NCI-H2107 treated with DMSO at 0.1 percent for 48 hours (cell line): ENCODE measurements around the gene PFKFB3.
"Not testable (repeated sequence)": the region's sequence is repeated elsewhere in the genome, so short reads cannot be mapped to it uniquely, and the experiment has no call there.

Experiments used
- DNase-seq: peaks from one replicate; lab custom pipeline; 2025; ENCODE audit not compliant: unreplicated experiment; lab: John Stamatoyannopoulos, UW

The PFKFB3 gene

DNA sequence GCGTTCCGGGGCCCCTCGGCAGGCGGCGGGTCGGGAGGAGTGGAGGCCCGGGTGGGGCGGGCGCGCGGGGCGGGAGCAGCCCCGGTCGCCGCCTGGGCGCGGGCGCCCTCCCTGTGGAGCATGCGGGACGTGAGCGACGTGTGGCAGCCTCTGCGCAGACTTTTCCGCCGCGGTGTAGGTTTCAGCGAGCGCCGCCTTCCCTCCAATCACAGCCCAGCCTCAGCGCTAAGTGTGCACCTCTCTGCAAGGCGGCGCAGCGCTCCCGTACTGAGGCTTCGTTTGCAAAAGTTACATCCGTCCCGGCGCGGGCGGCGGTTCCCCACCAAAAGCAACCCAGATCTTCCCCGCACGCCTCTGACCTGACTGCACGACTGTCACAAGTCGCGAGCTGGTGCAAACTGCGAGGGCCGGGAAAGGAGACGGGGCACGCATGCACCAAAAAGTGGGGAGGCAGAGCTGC lies 1.2 kb upstream of the PFKFB3 start:
- peak; percentile 2 for DNase-seq

DNA sequence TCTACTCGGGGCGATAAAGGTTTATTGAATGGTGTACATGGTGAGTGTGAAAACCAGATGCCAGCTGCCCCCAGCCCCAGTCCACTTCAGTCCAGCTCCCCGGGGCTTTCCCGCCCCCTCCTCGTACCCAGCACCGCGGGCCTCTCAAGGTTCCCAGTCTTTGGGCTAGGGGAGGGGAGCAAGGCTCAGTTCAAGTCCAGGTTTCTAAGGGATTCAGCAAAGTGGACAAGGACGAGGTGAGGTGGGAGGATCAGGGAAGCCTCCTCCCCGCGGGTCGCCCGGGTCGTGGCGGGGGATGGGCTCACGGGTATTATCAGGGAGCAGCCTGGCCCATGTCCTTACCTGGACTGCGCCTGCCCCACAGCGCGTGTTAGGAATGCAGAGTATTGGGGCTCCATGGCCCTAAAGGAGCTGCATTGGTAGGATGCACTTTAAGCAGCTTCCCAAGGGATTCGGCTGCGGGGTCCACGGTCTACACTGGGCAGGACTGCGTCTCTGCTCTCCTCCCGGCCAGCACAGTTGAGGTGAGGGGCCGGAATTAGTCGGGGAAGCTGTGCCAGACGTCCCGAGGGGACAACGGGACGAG lies 541 bp upstream of the PFKFB3 start:
- no peak for DNase-seq

DNA sequence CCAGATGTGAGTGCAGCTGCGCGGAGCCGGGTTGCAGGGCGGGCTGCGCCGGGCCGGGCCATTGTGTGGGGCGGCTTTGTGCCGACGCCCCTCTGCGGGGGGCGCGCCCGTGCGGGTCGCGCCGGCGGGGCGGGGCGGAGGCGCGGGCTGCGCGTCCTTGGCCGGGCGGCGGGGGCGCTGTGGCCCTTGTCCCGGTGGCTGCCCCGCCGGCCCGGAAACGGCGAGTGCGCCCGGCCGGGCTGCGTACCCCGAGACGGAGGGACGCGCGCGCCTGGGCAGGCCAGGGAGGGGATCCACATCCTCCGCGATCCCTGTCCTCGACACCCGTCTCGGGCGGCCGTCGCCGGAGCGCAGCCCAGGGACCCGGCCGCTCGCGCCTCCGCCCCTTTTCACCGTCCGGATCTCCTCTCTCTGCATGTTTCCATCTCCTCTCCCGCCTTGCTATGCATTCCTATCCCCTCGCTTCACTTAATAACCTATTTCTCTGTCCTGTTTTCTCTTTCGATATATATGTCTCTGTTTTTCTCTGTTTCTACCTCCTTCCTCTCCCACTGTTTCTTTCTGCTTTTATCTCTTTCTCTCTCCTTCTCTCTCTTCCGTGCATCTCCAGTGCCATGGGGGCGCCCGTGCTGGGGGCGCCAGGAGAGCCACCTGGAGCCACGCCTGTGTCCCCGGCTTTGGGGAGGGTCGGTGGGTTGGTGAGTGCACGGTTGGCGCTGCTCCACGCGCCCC lies 765 bp downstream of the PFKFB3 start:
- peak; percentile 0 for DNase-seq

DNA sequence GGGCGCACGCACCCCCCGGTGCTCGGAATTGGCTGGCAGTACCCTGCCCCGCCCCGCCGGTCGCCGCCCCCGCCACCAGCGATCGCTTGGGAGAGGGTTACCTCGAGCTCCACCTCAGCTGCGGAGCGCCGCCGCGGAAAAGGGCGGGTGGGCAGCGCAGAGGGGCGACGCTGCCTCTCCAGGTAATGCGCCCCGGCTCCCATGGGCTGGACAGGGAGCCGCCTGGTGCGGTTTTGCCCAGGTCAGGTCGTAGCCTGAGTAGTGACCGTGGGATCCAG lies 1.3 kb downstream of the PFKFB3 start:
- no peak for DNase-seq

DNA sequence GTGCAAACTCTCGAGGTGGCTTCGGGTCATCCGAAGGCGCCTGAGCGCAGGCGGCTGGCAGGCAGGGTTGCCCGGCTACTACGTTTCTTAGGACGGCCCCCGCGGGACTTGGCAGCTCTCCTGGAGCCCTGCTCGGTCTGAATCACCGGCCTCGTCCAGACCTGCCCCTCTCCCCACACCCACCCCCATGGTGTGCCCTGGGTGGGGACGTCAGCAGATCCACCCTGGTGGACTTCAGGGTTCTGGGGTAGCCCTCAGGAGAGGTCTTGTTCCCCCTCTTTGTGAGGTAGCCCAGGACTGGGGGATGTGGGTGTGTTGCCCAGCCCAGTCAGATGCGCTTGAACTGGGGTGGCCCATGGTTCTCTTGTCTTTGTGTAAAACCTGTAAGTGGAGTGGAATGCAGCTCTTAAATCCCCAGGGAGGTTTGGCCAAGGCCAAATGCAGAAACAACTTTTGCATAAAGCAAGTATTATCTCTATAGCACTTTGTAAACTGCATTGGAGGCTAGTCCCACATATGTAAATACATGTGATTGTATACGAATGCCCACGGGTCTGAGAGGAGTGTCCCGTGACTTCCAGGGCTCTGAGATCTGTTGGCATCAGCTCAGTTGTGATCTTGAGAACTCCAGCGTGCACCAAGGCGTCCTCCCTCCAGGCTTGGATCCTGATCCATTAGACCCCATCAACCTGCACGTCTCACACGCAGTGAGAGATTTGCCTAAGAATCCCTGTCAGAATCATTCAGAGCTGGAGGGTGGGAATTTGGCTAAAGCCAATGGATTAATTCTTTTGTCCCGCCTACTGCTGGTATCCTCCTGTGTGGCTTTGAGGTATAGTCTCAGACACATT lies 1.8 kb downstream of the PFKFB3 start:
- no peak for DNase-seq

DNA sequence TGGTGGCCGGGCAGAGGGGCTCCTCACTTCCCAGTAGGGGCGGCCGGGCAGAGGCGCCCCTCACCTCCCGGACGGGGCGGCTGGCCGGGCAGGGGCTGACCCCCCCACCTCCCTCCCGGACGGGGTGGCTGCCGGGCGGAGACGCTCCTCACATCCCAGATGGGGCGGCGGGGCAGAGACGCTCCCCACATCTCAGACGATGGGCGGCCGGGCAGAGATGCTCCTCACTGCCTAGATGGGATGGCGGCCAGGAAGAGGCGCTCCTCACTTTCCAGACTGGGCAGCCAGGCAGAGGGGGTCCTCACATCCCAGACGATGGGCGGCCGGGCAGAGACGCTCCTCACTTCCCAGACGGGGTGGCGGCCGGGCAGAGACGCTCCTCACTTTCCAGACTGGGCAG lies 3.8 kb downstream of the PFKFB3 start:
- DNase-seq: not testable (repeated sequence)

DNA sequence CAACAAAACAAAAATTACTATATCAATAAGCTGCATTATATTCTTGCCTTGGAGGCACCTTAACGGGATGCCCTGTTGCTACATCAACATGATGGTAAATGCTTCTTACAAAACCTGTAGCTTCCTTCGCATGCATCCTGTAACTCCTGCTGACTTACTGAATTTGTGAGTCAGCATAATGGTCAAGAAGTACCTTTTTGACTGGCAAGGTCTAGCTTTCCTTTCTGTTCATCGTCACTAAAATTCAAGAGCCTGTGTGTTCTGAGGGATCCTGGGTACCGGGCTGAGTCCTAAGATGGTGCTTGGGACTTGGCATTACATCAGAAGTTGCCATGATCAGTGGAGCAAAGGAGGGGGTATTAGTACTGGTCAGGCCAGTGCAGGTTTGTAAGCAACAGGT lies 4.9 kb downstream of the PFKFB3 start:
- no peak for DNase-seq

DNA sequence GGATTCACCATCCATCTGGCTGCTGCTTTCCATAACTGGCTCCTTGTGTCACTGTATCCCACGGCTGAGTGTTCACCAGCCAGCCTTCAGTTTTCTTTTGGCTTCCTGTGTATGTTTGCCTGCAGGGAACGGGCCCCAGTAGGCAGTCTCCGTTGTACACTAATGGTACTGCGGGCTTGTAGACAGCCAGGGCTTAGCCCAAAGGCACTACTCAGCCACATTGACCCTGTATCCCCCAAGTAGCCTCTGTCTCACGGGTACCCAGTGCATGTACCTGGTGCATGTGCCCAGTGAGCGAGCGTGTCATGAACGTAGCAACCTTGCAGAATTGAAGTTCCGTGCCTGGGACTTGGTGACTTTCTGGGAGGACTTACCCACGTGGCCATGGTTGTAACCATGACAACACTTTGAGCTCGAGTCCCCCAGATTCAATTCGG lies 6.1 kb downstream of the PFKFB3 start:
- DNase-seq: no peak

DNA sequence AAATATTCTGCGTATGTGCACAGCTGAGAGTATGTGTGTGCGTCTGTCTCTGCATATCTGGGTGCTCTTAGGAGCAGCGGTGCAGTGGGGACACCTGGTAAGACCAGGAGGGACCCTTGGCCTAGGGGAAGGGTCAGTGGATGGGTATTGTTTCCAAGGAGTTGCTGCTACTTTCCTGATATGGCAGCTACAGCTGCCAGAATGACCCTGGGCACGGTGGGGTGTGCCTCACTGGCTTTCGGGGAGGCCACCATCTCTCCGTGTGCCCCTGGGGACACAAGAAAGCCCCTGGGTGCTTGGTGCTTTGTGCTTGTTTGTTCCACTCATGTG lies 8.6 kb downstream of the PFKFB3 start:
- no peak for DNase-seq

DNA sequence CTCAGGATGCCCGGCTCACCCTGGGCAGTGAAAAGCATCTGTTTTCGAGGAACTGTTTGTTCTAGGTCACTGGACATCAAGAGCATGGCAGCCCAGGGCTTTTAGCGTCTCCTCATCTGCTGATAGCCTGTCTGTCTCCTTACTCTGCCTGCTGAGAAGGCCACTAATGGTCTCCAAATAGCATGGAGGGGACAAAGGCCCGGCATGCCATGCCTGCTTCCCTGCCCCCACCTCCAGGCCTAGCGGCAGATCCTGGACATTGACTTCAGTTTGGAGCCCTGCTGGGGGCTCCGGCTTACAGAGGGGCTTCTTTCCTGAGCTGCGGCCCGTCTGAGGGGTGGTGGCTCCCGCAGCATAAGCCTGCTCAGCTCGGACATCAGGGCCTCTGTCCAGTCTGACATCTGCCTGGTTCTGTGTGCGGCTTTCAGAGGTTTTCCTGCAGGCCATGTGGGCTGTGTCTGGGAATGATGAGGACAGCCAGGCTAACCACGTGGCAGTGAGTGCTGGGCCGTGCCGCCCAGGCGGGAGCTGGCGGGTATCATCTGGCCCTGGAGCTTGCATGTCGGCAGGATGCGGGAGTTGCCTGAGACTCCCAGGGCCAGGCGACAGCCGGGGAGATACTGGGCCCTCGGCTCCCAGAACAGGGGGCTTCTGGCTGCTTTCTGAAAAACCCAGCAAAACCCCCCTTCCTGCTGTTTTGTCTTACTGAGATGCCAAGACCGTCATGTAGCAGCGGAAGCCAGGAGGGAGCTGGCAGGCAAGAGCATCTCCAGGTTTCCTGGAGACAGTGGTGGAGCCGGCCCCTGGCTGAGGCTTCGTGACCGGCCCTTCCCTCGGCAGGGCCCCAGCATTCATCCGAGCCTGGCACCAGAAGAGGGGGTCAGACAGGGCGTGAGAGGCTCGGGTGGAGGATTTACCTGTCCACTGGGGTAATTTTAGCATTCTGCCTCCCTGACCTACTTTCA lies 9.2 kb downstream of the PFKFB3 start:
- no peak for DNase-seq

DNA sequence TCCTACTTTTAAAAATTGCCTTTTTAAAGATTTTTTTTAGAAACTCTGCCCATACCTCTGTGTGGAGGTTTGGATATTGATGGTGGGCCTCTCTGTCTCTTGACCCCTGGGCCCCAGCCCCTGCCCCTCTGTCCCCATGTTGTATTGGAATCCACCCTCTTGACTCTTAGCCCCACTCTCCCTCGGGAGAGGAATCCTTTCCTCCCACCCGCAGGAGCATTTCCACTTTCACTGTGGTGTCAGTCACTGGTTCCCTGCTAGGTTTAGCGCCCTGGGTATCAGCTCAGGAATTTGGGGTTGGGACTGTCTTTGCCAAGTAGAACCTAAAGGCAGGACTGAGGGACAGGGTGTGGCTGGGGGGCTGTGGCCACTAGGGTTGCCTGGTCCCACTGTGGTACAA lies 10.1 kb downstream of the PFKFB3 start:
- DNase-seq: no peak

DNA sequence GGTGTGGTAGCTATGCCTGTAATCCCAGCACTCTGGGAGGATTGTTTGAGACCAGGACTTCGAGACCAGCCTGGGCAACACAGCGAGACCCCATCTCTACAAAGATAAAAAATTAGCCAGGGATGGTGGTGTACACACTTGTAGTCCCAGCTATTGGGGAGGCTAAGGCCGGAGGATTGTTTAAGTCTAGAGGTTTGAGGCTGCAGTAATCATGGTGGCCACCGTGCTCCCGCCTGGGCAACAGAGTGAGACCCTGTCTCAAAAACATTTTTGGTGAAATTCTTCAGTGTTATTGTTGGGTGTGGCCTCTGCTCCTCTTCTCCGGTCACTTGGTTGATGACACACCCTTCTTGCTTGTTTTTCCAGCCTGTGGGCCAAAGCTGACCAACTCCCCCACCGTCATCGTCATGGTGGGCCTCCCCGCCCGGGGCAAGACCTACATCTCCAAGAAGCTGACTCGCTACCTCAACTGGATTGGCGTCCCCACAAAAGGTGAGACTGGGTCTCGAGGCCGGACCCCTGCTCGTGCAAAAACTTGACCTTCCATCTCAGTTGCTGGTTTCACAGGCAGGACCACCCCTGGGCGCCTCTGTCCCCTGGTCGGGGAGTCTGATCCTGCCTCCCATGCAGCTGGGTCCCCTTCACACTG lies 10.6 kb downstream of the PFKFB3 start:
- DNase-seq: no peak

DNA sequence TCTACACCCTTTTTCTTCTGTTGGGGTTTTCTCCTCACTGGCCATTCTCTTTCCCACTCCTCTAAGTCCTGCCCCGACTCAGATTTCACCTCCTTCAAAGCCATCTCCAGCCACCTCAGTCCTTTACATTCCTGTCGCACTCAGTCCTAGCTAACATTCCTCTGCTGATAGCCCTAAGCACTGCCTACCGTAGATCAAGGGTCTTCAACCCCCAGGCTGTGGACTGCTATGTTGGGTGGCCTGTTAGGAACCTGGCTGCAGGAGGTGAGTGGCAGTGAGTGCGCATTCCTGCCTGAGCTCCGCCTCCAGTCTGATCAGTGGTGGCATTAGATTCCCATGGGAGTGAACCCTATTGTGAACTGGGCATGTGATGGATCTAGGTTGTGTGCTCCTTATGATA lies 11.2 kb downstream of the PFKFB3 start:
- DNase-seq: no peak

DNA sequence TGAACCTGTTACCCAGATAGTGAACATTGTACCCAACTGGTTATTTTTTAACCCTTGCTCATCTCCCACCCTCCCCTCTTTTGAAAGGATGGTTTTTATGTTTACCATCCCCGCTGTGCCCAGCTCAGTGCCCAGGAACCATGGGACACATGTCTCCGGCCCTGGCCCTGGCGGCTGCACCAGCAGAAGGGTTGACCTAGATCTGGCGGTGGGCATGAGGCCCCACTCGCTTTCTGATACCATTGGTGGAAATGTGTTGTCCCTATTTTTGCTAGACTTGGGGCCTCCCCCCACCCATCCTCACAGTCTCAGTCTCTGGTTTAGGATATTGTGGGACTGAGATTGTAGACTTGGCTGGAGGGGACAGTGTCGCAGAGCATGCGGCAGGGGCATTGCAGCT lies 11.9 kb downstream of the PFKFB3 start:
- DNase-seq: no peak

DNA sequence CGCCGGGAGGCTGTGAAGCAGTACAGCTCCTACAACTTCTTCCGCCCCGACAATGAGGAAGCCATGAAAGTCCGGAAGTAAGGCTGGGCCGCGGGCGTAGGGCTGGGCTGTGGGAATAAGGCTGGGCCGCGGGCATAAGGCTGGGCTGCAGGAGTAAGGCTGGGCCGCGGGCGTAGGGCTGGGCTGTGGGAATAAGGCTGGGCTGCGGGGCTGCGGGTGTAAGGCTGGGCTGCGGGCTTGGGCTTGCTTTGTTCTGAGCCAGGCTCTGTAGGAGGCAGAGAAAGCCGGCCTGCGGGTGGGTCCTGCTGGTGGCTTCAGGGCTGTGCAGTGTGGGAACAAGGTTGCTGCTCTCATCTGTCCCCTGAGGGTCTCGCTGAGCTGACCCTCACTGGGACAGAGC lies 12.5 kb downstream of the PFKFB3 start:
- DNase-seq: no peak

DNA sequence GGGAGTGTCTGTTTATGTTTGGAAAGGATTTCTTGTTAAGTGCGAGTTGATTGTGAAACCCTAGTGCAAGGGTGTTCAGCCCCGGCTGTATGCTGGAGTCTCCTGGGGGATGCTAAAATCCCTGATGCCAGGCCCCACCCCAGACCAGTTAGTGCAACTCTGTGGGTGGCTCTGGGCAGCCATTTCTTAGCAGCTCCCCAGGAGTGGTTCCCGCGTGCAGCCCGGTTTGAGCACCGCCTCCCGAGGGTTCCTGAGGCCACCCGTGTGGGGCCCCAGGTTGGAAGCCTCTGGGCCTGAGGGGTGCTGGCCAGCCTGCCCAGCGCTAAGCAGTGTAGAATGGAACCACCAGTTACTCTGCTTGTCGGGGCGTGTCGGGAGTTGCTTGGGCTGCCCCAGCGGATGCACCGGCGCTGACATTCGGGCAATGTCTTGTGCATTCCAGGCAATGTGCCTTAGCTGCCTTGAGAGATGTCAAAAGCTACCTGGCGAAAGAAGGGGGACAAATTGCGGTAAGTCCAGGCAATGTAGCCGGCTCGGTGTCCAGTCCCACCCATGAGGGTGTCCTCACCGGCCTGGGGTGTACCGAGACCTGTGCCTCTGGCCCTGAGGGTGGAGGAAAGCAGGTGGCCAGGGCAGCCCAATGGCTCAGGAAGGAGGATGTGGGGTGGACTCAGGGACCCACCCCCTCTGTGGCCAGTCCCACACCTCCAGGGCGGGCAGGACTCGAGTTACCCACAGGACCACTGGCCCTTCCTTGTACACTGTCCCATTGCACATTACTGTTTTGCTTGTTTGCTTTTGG lies 13.2 kb downstream of the PFKFB3 start:
- DNase-seq: no peak

DNA sequence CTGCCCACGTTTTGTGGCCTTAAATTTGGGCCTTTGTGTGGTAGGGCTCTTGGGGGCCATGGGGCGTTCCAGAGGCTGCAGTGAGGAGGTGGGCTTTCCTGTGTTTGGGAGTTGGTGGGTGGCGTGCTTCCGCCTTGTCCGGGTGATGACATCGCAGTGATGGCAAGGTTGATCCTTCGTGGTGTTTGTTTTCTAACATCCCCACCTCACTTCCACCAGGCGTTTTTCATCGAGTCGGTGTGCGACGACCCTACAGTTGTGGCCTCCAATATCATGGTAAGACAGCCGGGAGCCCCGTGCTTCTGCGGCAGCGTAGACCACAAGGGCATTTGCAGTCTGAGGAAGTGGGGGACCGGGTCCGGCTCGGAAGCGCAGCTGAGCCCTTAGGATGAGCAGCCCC lies 14.2 kb downstream of the PFKFB3 start:
- DNase-seq: no peak

DNA sequence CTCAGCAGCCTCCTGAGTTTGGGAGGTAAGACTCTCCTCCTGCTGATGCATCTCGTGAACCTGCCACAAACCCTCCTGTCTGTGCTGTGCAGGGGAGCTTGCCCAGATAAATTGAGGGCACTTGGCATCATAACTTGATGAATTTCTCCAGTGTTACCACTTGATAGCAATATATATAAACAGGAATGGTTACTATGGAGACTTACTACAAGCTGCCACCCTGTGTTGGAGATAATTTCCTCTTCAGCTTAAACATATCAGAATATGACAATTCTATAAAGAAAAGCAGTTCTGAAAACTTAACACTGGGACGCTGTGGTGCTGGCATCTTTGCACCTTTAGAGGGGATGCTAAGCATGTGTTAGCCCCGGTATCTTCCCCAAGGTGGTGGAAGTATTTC lies 14.9 kb downstream of the PFKFB3 start:
- DNase-seq: no peak

DNA sequence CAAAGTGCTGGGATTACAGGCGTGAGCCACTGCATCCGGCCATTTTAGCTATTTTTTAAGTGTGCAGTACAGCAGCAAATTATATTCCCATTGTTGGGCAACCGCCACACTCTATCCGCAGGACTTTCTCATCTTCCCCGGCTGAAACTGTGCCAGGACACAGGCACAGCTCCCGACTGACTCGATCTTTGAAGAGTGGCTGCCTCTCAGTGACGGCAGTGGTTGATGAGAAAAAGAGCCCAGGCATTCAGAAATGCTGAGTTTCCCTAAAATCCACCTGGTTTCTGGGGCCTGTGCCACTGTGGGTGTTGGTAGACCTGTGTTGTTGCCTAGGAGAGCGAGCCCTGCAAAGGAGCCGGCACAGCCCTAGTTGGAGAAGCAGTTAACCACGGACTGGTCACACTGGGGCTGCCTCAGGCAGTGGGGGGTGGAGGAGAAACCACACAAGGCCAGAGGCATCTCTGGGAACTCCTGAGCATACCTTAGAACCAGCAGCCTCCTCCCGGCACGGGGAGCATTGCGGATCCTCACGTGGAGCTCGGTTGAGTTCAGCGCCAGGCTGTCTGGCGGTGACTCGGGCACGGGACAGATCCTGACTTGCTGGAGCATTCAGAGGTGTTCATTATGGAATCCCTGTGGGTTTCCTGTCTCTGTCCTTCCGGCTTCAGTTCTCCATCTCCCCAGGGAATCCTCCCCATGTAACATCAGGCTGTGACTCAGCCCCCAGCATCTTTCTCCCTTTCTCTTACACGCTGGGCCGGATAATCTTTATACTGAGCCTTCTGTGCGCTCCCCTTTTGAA lies 16.2 kb downstream of the PFKFB3 start:
- DNase-seq: no peak
